Endothelial cell of umbilical vein (primary cell): ENCODE measurements around the gene GALNT12. TPM values are rescaled to one million over a fixed set of nuclear protein-coding genes. Genes with fewer than 3 reads are reported as not detected.

Experiments
- BruUV-seq: library from RNA; stranded (reverse); fragments of 400-500 nt; replicated peaks from 2 replicates; lab custom pipeline; 2021; lab: Mats Ljungman, UMichigan
- CTCF ChIA-PET: fragments of 300-600, 350-600 bp; sonication (Branson Sonifier 250); formaldehyde crosslinking; loops from one replicate; lab custom pipeline; 2021; ENCODE audit warnings: antibody characterized with exemption, inconsistent platforms; lab: Charles Lee
- POLR2A ChIA-PET: fragments of 300-600, 350-600 bp; sonication (Branson Sonifier 250); formaldehyde crosslinking; loops from one replicate; lab custom pipeline; 2021; ENCODE audit warnings: antibody characterized with exemption, inconsistent platforms; lab: Charles Lee
- DNase-seq: peaks from one replicate; pipeline ENCODE4 v3.0.0-alpha.2; 2011; ENCODE audit warnings: low read depth, low spot score
- FAIRE-seq: peaks from 2 replicates; lab custom pipeline; 2011; peaks lifted over from hg19 to GRCh38; lab: Jason Lieb, UNC
- H2AFZ ChIP-seq: 2 replicates; pipeline ENCODE4 v1.6.0; 2012; ENCODE audit warnings: low read depth, low read length, control low read depth, inconsistent platforms
- H3K27ac ChIP-seq: 2 replicates; pipeline ENCODE4 v1.5.1; 2011; ENCODE audit warnings: low read depth, mild to moderate bottlenecking, control low read depth, low read length, moderate library complexity; ENCODE audit not compliant: insufficient read depth
- H3K27me3 ChIP-seq, 2 experiments: 2 replicates each; pipeline versions ENCODE4 v1.6.0 to v1.6.1; 2011; ENCODE audit warnings: low read length in 2 of 2, mixed read lengths in 1 of 2; ENCODE audit not compliant: control insufficient read depth in 2 of 2, insufficient read depth in 2 of 2
- H3K36me3 ChIP-seq, 2 experiments: 2 replicates in 1 of 2; 3 replicates in 1 of 2; pipeline ENCODE4 v1.5.1; 2011; ENCODE audit warnings: low read length in 2 of 2, mild to moderate bottlenecking in 1 of 2, moderate library complexity in 1 of 2; ENCODE audit not compliant: control insufficient read depth in 2 of 2, insufficient read depth in 2 of 2; ENCODE audit errors: extremely low read depth in 1 of 2
- H3K4me1 ChIP-seq: 3 replicates; pipeline ENCODE4 v1.5.1; 2011; ENCODE audit warnings: mild to moderate bottlenecking, low read length; ENCODE audit not compliant: control insufficient read depth, insufficient read depth; ENCODE audit errors: extremely low read depth
- H3K4me2 ChIP-seq: 2 replicates; pipeline ENCODE4 v1.6.1; 2011; ENCODE audit warnings: low read length, control low read depth, mixed read lengths; ENCODE audit not compliant: insufficient read depth
- H3K4me3 ChIP-seq, 3 experiments: fragments of 200-600 bp in 1 of 3; sonication (generic), shearing (Covaris generic) in 1 of 3; replicated peaks in 1 of 3; 2 replicates each; pipeline ENCODE4 v1.5.1; 2011 to 2016; ENCODE audit warnings: control low read depth in 3 of 3, low read length in 3 of 3, mild to moderate bottlenecking in 2 of 3, inconsistent platforms in 1 of 3, low read depth in 1 of 3, moderate library complexity in 1 of 3; ENCODE audit not compliant: insufficient read depth in 1 of 3
- H3K79me2 ChIP-seq: 2 replicates; pipeline ENCODE4 v1.6.0; 2012; ENCODE audit warnings: low read length, inconsistent platforms; ENCODE audit not compliant: control insufficient read depth, insufficient read depth
- H3K9ac ChIP-seq: replicated peaks from 2 replicates; pipeline ENCODE3; 2011; ENCODE audit warnings: low read length, control low read depth; ENCODE audit not compliant: insufficient read depth; ENCODE audit errors: extremely low read depth
- H3K9me1 ChIP-seq: replicated peaks from 3 replicates; pipeline ENCODE4 v1.6.0; 2011; ENCODE audit warnings: mild to moderate bottlenecking, low read length; ENCODE audit not compliant: control insufficient read depth, insufficient read depth; ENCODE audit errors: extremely low read depth
- H3K9me3 ChIP-seq: replicated peaks from 2 replicates; pipeline ENCODE4 v1.5.1; 2012; ENCODE audit warnings: low read length, inconsistent platforms; ENCODE audit not compliant: control insufficient read depth, insufficient read depth
- H4K20me1 ChIP-seq: replicated peaks from 2 replicates; pipeline ENCODE3; 2011; ENCODE audit warnings: mild to moderate bottlenecking, low read length; ENCODE audit not compliant: control insufficient read depth, insufficient read depth; ENCODE audit errors: extremely low read depth
- CTCF ChIP-seq, 2 donors: IDR thresholded peaks; 1 replicate in 1 of 2; 2 replicates in 1 of 2; pipeline ENCODE4 v1.5.1; 2011; ENCODE audit warnings: low read length in 2 of 2, mild to moderate bottlenecking in 2 of 2, moderate library complexity in 2 of 2, control low read depth in 1 of 2, inconsistent platforms in 1 of 2, low read depth in 1 of 2; ENCODE audit not compliant: insufficient read depth in 1 of 2; ENCODE audit errors: extremely low read depth in 1 of 2
- FOS ChIP-seq: IDR thresholded peaks from 2 replicates; pipeline ENCODE4 v1.6.1; 2011; ENCODE audit warnings: mild to moderate bottlenecking, low read length, moderate library complexity, borderline replicate concordance; ENCODE audit not compliant: insufficient read depth
- MAX ChIP-seq: IDR thresholded peaks from 2 replicates; pipeline ENCODE4 v1.6.1; 2011; ENCODE audit not compliant: insufficient read depth, insufficient read length
- POLR2A ChIP-seq: IDR thresholded peaks from 2 replicates; pipeline ENCODE4 v1.6.1; 2012; ENCODE audit warnings: low read depth, mild to moderate bottlenecking, control low read depth, low read length
- dilution Hi-C: fragments of 300-500 bp; cut with MboI; formaldehyde crosslinking; loops from one replicate; pipeline ENCODE4 v1.15.0; 2019; ENCODE audit warnings: low sequenced_read_pairs; ENCODE audit not compliant: extremely low pct_ligation_motif_present
- intact Hi-C: fragments of 100-400 bp; cut with micrococcal nuclease; formaldehyde crosslinking; loops from one replicate; pipeline ENCODE4 v1.10.0; 2022
- polyA plus RNA-seq, 4 experiments: library from polyadenylated mRNA; depleted of rRNA in 3 of 4; stranded (reverse) in 3 of 4; unstranded in 1 of 4; fragments of >200 nt; gene quantifications; 2 replicates each; pipeline versions ENCODE4 v1.2.1 to v1.2.3, GENCODE V29; 2011 to 2012; ENCODE audit warnings: missing spikeins in 1 of 4
- total RNA-seq: library from RNA; stranded (reverse); gene quantifications from 2 replicates; pipeline ENCODE4 v1.2.3, GENCODE V29; 2021

The GALNT12 gene
- total and polyA plus RNA-seq, 2 donors (not counting 3 experiments of a cell fraction or from before 2014, with no cell fraction given) = 0.26 to 0.44 TPM

GRCh38 chr9:98781588-98782383, 25.7 kb upstream of the GALNT12 start:
- CTCF ChIA-PET = interaction anchor here (1.0 to 1.1 kb wide), 2 partner anchors 10 to 466 kb away, joined by 3 read pairs; no protein-coding TSS in a partner anchor
- Histone ChIP-seq H3K27me3 (no peaks in the 10 kb centered on the region), H2AFZ (no peak overlapping the region), H3K4me3 (no peak overlapping the region), H3K36me3 (peaks cover 0 to 2% of the 10 kb centered on the region in 2 experiments), H3K4me2 (no peak overlapping the region), H3K79me2 (no peaks in the 10 kb centered on the region), H3K9ac (no peak overlapping the region), H3K9me1 (no peaks in the 10 kb centered on the region), H3K9me3 (no peaks in the 10 kb centered on the region), H3K4me1 (peaks cover 8% of the 10 kb centered on the region), H3K27ac (no peak overlapping the region), H4K20me1 (no peaks in the 10 kb centered on the region)
- dilution Hi-C loops = no loop called here
- FAIRE-seq (no peak), DNase-seq (no peak)
- POLR2A ChIA-PET = no interaction called here
- no TSS peak for BruUV-seq
- intact Hi-C loops = no loop called here
- no peak for TF ChIP-seq POLR2A
- TF ChIP-seq CTCF (IDR thresholded peaks at IDR 0.05; ENCODE audit: extremely low read depth in 1 of 2, insufficient read depth in 1 of 2, low read depth in 1 of 2, low read length in 2 of 2) = no peak
- no peak for TF ChIP-seq FOS
- no peak for TF ChIP-seq MAX
